Activated CD8-positive, alpha-beta memory T cell treated with anti-CD3 and anti-CD28 coated beads, Interleukin-2, amount 10 ng/mL, durations not matched to agents 7 days and 5 days (primary cell): ENCODE measurements around the gene MAD1L1. TPM values are rescaled to one million over a fixed set of nuclear protein-coding genes. Genes with fewer than 3 reads are reported as not detected.
A peak's percentile ranks its signal among the peaks of the same experiment; 100 is the strongest.

Source experiments
- ATAC-seq: fragments of 150-1000 bp; cut with Tn5 transposase; one replicate; pipeline ENCODE4 v1.10.0; 2021; ENCODE audit warnings: moderate library complexity
- CTCF ChIA-PET: fragments of 350-600 bp; sonication (Branson Sonifier 250); formaldehyde crosslinking; loops from one replicate; lab custom pipeline; 2021; ENCODE audit warnings: antibody characterized with exemption; lab: Charles Lee
- DNase-seq: peaks from one replicate; pipeline ENCODE4 v3.0.0-alpha.2; 2020
- H3K27ac Mint-ChIP-seq: one replicate; pipeline ENCODE4 v1.8.0; 2021; ENCODE audit warnings: mild to moderate bottlenecking, mixed read lengths
- H3K27me3 Mint-ChIP-seq: one replicate; pipeline ENCODE4 v1.8.0; 2021; ENCODE audit warnings: mixed read lengths
- H3K36me3 Mint-ChIP-seq: one replicate; pipeline ENCODE4 v1.8.0; 2021; ENCODE audit warnings: mild to moderate bottlenecking, mixed read lengths
- H3K4me1 Mint-ChIP-seq: one replicate; pipeline ENCODE4 v1.8.0; 2021; ENCODE audit warnings: mixed read lengths
- H3K4me3 Mint-ChIP-seq: one replicate; pipeline ENCODE4 v1.8.0; 2021; ENCODE audit warnings: mild to moderate bottlenecking, moderate library complexity, mixed read lengths
- H3K9me3 Mint-ChIP-seq: one replicate; pipeline ENCODE4 v1.8.0; 2022; ENCODE audit warnings: low read depth, mixed read lengths
- total RNA-seq, 2 experiments: library from RNA; stranded (reverse); gene quantifications; one replicate each; pipeline ENCODE4 v1.2.3, GENCODE V29; 2021

MAD1L1 gene
- total RNA-seq, 2 experiments from 2014 or later = 60.0 to 97.7 TPM

DNA sequence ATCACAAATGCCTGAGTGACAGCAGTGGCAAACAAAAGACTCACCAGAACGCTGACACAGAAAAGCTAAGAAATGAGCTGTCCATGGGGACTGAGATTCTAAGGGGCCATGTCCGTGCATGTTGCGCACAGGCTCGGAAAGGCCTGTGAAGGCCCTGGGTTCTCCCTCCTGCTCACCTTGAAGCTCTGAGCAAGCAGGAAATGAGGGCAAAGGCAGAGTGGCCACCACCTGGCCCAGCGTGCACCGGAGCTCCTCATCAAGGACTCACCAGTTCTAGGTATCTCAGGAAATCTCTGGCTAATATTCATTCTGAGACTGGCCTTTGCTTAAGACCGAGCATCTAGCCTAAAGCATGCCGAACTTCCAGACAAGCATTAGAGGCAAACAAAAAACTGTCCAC lies 52.7 kb downstream of the MAD1L1 start:
- no peak for ATAC-seq
- H3K36me3 Mint-ChIP-seq = peaks cover 9% of the 10 kb centered on the region
- no peaks in the 10 kb centered on the region for H3K27me3 Mint-ChIP-seq
- no peak overlapping the region for H3K4me3 Mint-ChIP-seq
- no peaks in the 10 kb centered on the region for H3K9me3 Mint-ChIP-seq
- no peaks in the 10 kb centered on the region for H3K4me1 Mint-ChIP-seq
- DNase-seq = no peak
- no peak overlapping the region for H3K27ac Mint-ChIP-seq
- CTCF ChIA-PET = no interaction called here

GRCh38 chr7:2175514-2175913 lies 57.2 kb downstream of the MAD1L1 start:
- peaks cover 3% of the 10 kb centered on the region for H3K36me3 Mint-ChIP-seq
- no peak overlapping the region for H3K4me3 Mint-ChIP-seq
- H3K27me3 Mint-ChIP-seq = no peaks in the 10 kb centered on the region
- no peak overlapping the region for H3K27ac Mint-ChIP-seq
- H3K9me3 Mint-ChIP-seq = no peaks in the 10 kb centered on the region
- ATAC-seq (no peak), DNase-seq (peak; percentile 3)
- peaks cover 6% of the 10 kb centered on the region for H3K4me1 Mint-ChIP-seq
- CTCF ChIA-PET = interaction anchor here (0.7 kb wide), 2 partner anchors 21 to 243 kb away, joined by 3 to 4 read pairs; no protein-coding TSS in a partner anchor

DNA sequence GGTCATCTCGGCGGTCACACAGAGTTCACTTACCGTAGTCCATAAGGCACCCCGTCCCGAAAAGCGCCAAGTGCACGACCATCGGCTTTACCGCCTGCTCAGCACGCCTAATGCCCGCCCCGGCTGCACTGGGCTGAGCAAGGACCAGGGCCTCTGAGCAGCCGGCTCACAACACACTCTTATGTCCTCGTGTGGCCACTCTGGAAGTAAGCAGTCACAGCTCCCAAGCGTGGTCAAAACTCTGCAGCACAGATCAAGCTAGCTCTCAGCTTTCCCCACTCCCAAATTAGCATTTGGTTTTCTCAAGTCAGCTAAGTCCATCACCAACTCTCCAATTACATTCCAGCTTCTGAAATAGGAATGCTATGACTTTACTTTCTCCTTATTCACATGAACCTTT lies 57.7 kb downstream of the MAD1L1 start:
- DNase-seq (no peak), ATAC-seq (no peak)
- H3K4me1 Mint-ChIP-seq = peaks cover 6% of the 10 kb centered on the region
- H3K27me3 Mint-ChIP-seq = no peaks in the 10 kb centered on the region
- no peak overlapping the region for H3K4me3 Mint-ChIP-seq
- no peak overlapping the region for H3K27ac Mint-ChIP-seq
- peaks cover 3% of the 10 kb centered on the region for H3K36me3 Mint-ChIP-seq
- CTCF ChIA-PET = interaction anchor here (0.7 kb wide), 2 partner anchors 21 to 244 kb away, joined by 3 to 4 read pairs; no protein-coding TSS in a partner anchor
- no peaks in the 10 kb centered on the region for H3K9me3 Mint-ChIP-seq

GRCh38 chr7:2173189-2173827 lies 59.4 kb downstream of the MAD1L1 start:
- CTCF ChIA-PET = interaction anchor here (0.8 kb wide), 1 partner anchor 175 kb away, joined by 3 read pairs; no protein-coding TSS in a partner anchor
- Mint-ChIP-seq H3K36me3 (peaks cover 3% of the 10 kb centered on the region), H3K27me3 (no peaks in the 10 kb centered on the region), H3K4me1 (peaks cover 6% of the 10 kb centered on the region), H3K9me3 (no peaks in the 10 kb centered on the region), H3K4me3 (no peak overlapping the region), H3K27ac (no peak overlapping the region)
- ATAC-seq (no peak), DNase-seq (peak; percentile 26)

- Mint-ChIP-seq H3K36me3 (peaks cover 3% of the 10 kb centered on the region), H3K27ac (no peak overlapping the region), H3K9me3 (no peaks in the 10 kb centered on the region), H3K27me3 (no peaks in the 10 kb centered on the region), H3K4me1 (peaks cover 6% of the 10 kb centered on the region), H3K4me3 (no peak overlapping the region)
- CTCF ChIA-PET = interaction anchor here (0.8 kb wide), 1 partner anchor 176 kb away, joined by 3 read pairs; no protein-coding TSS in a partner anchor
- DNase-seq (peak; percentile 37), ATAC-seq (no peak)
Observed at GRCh38 chr7:2172311-2173188, 60.2 kb downstream of the MAD1L1 start.

- Mint-ChIP-seq H3K36me3 (peaks cover 3% of the 10 kb centered on the region), H3K27me3 (no peaks in the 10 kb centered on the region), H3K27ac (no peak overlapping the region), H3K4me1 (peaks cover 6% of the 10 kb centered on the region), H3K9me3 (no peaks in the 10 kb centered on the region), H3K4me3 (no peak overlapping the region)
- ATAC-seq (no peak), DNase-seq (no peak)
- CTCF ChIA-PET = no interaction called here
Observed at GRCh38 chr7:2171855-2172254, 60.9 kb downstream of the MAD1L1 start.

DNA sequence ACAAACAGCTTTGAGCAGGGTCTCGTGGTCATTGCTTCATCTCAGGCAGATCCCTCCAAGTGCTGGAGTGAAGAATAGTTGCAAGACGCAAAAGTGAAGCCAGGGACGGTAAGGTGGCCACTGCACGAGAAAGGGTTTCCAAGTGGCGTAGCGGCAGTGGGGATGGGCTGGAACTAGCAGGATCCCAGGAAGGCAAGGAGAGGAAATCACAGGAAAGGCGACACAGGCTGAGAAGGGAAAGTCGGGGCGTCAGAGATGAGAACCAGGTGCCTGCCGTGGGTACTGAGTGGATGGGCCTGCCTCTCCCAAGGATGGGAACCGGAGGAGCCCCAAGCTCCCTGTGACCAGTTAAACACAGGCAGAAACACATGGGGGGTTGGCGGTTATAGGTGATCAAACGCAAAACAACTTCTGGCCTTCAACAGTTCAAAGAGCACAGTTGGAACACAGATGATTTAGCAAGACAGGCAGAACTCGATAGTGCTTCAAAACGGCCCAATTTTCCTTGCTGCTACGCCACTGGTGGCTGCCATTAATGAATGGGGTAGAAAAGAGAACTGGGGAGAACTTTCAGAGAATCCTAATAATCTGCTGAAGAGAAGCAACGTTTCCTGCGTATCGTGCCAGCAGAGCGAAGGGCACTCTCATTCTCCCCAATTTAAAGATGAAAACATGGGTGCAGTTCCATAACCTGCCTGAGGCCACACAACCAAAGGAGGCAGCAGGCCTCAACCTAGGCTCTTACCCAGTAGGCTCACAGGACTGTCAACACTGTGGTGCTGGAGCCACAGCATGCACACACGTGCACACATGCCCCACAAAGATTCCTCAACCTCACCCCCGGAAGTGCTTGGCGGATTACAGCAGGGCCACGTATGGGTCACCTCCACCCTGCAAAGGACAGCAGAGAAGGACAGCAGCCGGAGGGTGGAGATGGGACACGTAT lies 61.9 kb downstream of the MAD1L1 start:
- CTCF ChIA-PET = no interaction called here
- Mint-ChIP-seq H3K4me1 (peaks cover 6% of the 10 kb centered on the region), H3K27me3 (no peaks in the 10 kb centered on the region), H3K36me3 (peaks cover 3% of the 10 kb centered on the region), H3K27ac (no peak overlapping the region), H3K9me3 (no peaks in the 10 kb centered on the region), H3K4me3 (no peak overlapping the region)
- DNase-seq (peak; percentile 36), ATAC-seq (no peak)

GRCh38 chr7:2169923-2170575 lies 62.7 kb downstream of the MAD1L1 start:
- Mint-ChIP-seq H3K4me1 (peaks cover 6% of the 10 kb centered on the region), H3K4me3 (no peak overlapping the region), H3K27me3 (no peaks in the 10 kb centered on the region), H3K9me3 (no peaks in the 10 kb centered on the region), H3K36me3 (peaks cover 3% of the 10 kb centered on the region), H3K27ac (no peak overlapping the region)
- DNase-seq = peak; percentile 33
- CTCF ChIA-PET = interaction anchor here (0.6 kb wide), 1 partner anchor 10 kb away, joined by 3 read pairs; no protein-coding TSS in a partner anchor
- ATAC-seq = no peak

DNA sequence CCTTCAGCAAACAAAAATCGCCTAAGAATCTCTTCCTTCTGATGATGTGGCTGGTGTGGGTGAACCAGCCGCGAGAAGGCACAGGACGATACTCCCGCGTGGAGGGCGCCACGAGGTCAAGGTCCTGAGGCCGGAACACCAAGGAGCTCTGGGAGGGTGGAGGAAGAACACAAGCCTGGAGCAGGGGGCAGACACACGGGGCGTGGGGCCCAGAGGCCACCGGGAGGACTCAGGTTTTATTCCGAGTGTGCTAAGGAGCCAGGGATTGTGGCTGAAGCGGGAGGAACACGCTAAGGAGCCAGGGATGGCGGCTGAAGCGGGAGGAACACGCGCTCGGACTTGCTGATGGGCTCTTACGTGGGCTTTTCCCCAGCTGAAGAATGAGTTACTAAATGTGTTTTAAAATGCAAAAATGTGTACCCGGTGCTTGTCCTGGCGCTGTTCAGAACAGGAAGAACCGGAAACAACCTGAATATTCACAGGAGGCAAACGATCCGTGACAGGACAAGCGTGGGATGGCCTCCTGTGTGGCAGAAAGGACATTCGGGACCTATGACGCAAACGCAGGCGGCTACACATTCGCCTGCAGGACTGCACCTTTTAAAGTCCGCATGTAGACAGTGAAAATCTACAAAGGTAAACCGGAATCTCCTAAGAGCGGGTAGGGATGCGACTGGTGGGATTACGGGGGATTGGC lies 64.0 kb downstream of the MAD1L1 start:
- Mint-ChIP-seq H3K27ac (no peak overlapping the region), H3K4me3 (no peak overlapping the region), H3K27me3 (no peaks in the 10 kb centered on the region), H3K36me3 (no peaks in the 10 kb centered on the region), H3K4me1 (peaks cover 6% of the 10 kb centered on the region), H3K9me3 (no peaks in the 10 kb centered on the region)
- ATAC-seq (no peak), DNase-seq (peak; percentile 26)
- CTCF ChIA-PET = no interaction called here

DNA sequence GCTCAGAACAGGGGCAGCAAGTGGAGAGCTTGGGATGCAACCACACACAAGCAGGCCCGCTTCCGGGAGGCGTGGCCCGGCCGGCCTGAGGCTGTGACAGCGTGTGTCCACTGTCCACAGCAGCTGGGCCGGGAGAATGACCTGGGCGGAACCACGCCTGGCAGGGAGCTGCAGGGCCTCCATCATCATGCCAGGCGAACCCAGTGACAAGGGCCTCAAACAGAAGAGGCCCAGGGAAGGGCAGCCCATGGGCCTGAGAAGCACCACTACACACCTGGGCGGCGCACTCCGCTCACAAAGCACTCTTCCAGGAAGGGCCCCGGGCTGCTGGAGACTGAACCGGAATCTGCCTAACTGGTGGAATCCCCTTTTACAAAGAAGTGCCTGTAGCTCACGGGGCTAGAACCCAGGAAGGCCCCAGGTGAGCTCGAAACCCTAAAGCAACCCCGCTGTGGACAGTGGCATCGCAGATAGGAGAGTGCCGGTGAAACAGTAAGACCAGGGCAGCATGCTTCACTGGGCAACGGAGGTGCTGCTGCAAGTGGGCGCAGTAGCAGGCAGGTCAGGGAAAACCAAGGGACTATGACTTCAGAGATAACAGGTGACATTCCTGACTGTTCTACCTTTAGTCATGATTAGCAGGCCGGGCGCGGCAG lies 66.0 kb downstream of the MAD1L1 start:
- Mint-ChIP-seq H3K9me3 (no peaks in the 10 kb centered on the region), H3K27me3 (no peaks in the 10 kb centered on the region), H3K4me1 (no peaks in the 10 kb centered on the region), H3K4me3 (no peak overlapping the region), H3K36me3 (peaks cover 1% of the 10 kb centered on the region), H3K27ac (no peak overlapping the region)
- CTCF ChIA-PET = interaction anchor here (1.5 kb wide), 1 partner anchor 9 kb away, joined by 4 read pairs; no protein-coding TSS in a partner anchor
- DNase-seq (peak; percentile 35), ATAC-seq (no peak)

GRCh38 chr7:2165610-2166594 lies 66.8 kb downstream of the MAD1L1 start:
- Mint-ChIP-seq H3K36me3 (peaks cover 1% of the 10 kb centered on the region), H3K9me3 (no peaks in the 10 kb centered on the region), H3K27ac (no peak overlapping the region), H3K4me1 (no peaks in the 10 kb centered on the region), H3K27me3 (no peaks in the 10 kb centered on the region), H3K4me3 (no peak overlapping the region)
- CTCF ChIA-PET = interaction anchor here (1.5 kb wide), 1 partner anchor 10 kb away, joined by 4 read pairs; no protein-coding TSS in a partner anchor
- DNase-seq = peak; percentile 36
- no peak for ATAC-seq
